HepG2 (cell line): ENCODE data around the gene DNAJC7. TPM values are rescaled to one million over a fixed set of nuclear protein-coding genes. Genes with fewer than 3 reads are reported as not detected.
A peak's percentile ranks its signal among the peaks of the same experiment; 100 is the strongest.

ENCODE experiments used
- FOXJ3 ChIP-seq: sonication (generic); formaldehyde crosslinking; IDR thresholded peaks from 2 replicates; pipeline ENCODE4 v1.4.0; 2020; ENCODE audit warnings: missing genetic modification reagents, mild to moderate bottlenecking, borderline replicate concordance
- HOXA3 ChIP-seq: sonication (generic); formaldehyde crosslinking; IDR thresholded peaks from 2 replicates; pipeline ENCODE4 v1.5.0; 2020; ENCODE audit warnings: missing genetic modification reagents
- HOXA5 ChIP-seq: sonication (generic); formaldehyde crosslinking; IDR thresholded peaks from 2 replicates; pipeline ENCODE4 v1.4.0; 2020; ENCODE audit warnings: missing genetic modification reagents
- KDM2A ChIP-seq: sonication (generic); formaldehyde crosslinking; IDR thresholded peaks from 2 replicates; pipeline ENCODE4 v1.4.0; 2020; ENCODE audit warnings: low read depth, missing genetic modification reagents, borderline replicate concordance
- NFKBIZ ChIP-seq: IDR thresholded peaks from 2 replicates; pipeline ENCODE4 v1.6.1; 2018; ENCODE audit warnings: missing genetic modification reagents, missing compliant biosample characterization
- PPARG ChIP-seq: conservative IDR thresholded peaks from 2 replicates; pipeline ENCODE4 v1.6.1; 2016; ENCODE audit warnings: missing biosample characterization, missing genetic modification reagents
- RARA ChIP-seq: IDR thresholded peaks from 2 replicates; pipeline ENCODE4 v1.6.1; 2016; ENCODE audit warnings: missing genetic modification reagents, missing compliant biosample characterization
- REPIN1 ChIP-seq: sonication (generic); formaldehyde crosslinking; IDR thresholded peaks from 2 replicates; pipeline ENCODE4 v1.8.0; 2022; ENCODE audit warnings: missing genetic modification reagents, low read depth, mild to moderate bottlenecking, borderline replicate concordance
- RFXAP ChIP-seq: sonication (generic); formaldehyde crosslinking; IDR thresholded peaks from 2 replicates; pipeline ENCODE4 v1.4.0; 2020; ENCODE audit warnings: missing genetic modification reagents, borderline replicate concordance
- SKI ChIP-seq: fragments of 450-650 bp; IDR thresholded peaks from one replicate; pipeline ENCODE4 v1.6.1; 2018; ENCODE audit warnings: mild to moderate bottlenecking; ENCODE audit not compliant: partially characterized antibody
- SOX6 ChIP-seq, 2 experiments: fragments of 450-650 bp in 1 of 2; sonication (generic) in 1 of 2; formaldehyde crosslinking in 1 of 2; IDR thresholded peaks; 2 replicates each; pipeline versions ENCODE4 v1.4.0 to v1.6.1; 2017 to 2020; ENCODE audit warnings: antibody characterized with exemption in 1 of 2, mild to moderate bottlenecking in 1 of 2, missing genetic modification reagents in 1 of 2
- SRF ChIP-seq: IDR thresholded peaks from 2 replicates; pipeline ENCODE4 v1.6.1; 2011; ENCODE audit warnings: mild to moderate bottlenecking, low read depth, low read length, moderate library complexity
- STAG1 ChIP-seq: sonication (generic); formaldehyde crosslinking; IDR thresholded peaks from 2 replicates; pipeline ENCODE4 v1.4.0; 2020; ENCODE audit warnings: missing genetic modification reagents
- UBTF ChIP-seq: sonication (generic); formaldehyde crosslinking; IDR thresholded peaks from 2 replicates; pipeline ENCODE4 v1.4.0; 2020; ENCODE audit warnings: mild to moderate bottlenecking, missing genetic modification reagents
- ZMYM3 ChIP-seq: sonication (generic); formaldehyde crosslinking; IDR thresholded peaks from 2 replicates; pipeline ENCODE4 v1.5.1; 2020; ENCODE audit warnings: mild to moderate bottlenecking, missing genetic modification reagents
- ZNF337 ChIP-seq: sonication (generic); formaldehyde crosslinking; IDR thresholded peaks from 2 replicates; pipeline ENCODE4 v1.5.1; 2020; ENCODE audit warnings: missing genetic modification reagents, low read depth, mild to moderate bottlenecking, borderline replicate concordance
- ZNF546 ChIP-seq: sonication (generic); formaldehyde crosslinking; conservative IDR thresholded peaks from 2 replicates; pipeline ENCODE4 v1.8.1; 2023; ENCODE audit warnings: mild to moderate bottlenecking, missing genetic modification reagents
- ZNF556 ChIP-seq: sonication (generic); formaldehyde crosslinking; IDR thresholded peaks from 2 replicates; pipeline ENCODE4 v1.4.0; 2020; ENCODE audit warnings: mild to moderate bottlenecking, missing genetic modification reagents, borderline replicate concordance
- ZNF7 ChIP-seq: IDR thresholded peaks from 2 replicates; pipeline ENCODE4 v1.6.1; 2016; ENCODE audit warnings: missing biosample characterization, missing genetic modification reagents
- ZNF747 ChIP-seq: sonication (generic); formaldehyde crosslinking; IDR thresholded peaks from 2 replicates; pipeline ENCODE4 v1.8.1; 2023; ENCODE audit warnings: missing genetic modification reagents, mild to moderate bottlenecking, borderline replicate concordance
- ZNF766 ChIP-seq: sonication (generic); formaldehyde crosslinking; IDR thresholded peaks from 2 replicates; pipeline ENCODE4 v1.5.0; 2020; ENCODE audit warnings: missing genetic modification reagents, borderline replicate concordance
- ZNF772 ChIP-seq: sonication (generic); formaldehyde crosslinking; IDR thresholded peaks from 2 replicates; pipeline ENCODE4 v1.5.0; 2020; ENCODE audit warnings: mild to moderate bottlenecking, missing genetic modification reagents
- polyA plus RNA-seq, 8 experiments: library from polyadenylated mRNA; depleted of rRNA in 3 of 8; stranded (reverse) in 7 of 8; unstranded in 1 of 8; fragments of >200 nt; fragmentation: Illumina TruSeq in 4 of 8; extraction: Trizol in 4 of 8; gene quantifications; 2 replicates each; pipeline versions ENCODE4 v1.2.1 to v1.2.3, GENCODE V29; 2011 to 2016; ENCODE audit warnings: low read depth in 4 of 8, missing spikeins in 1 of 8, mixed read lengths in 1 of 8; ENCODE audit not compliant: insufficient read depth in 1 of 8
- total RNA-seq, 5 experiments: library from RNA; depleted of rRNA; stranded (reverse); fragments of >200 nt; fragmentation: Illumina TruSeq; extraction: Trizol; gene quantifications; 2 replicates each; pipeline ENCODE4 v1.2.3, GENCODE V29; 2016; ENCODE audit warnings: low read depth in 1 of 5
- TF ChIP-seq, protein P1 (sequence below): sonication (generic); formaldehyde crosslinking; IDR thresholded peaks from 2 replicates; pipeline ENCODE4 v1.4.0; 2020; ENCODE audit warnings: mild to moderate bottlenecking, missing genetic modification reagents, borderline replicate concordance

The DNAJC7 gene
- total and polyA plus RNA-seq, 2 of the 13 experiments (the other 11 are each of a cell fraction or from before 2014, with no cell fraction given), result 47.7 to 132 TPM

DNA sequence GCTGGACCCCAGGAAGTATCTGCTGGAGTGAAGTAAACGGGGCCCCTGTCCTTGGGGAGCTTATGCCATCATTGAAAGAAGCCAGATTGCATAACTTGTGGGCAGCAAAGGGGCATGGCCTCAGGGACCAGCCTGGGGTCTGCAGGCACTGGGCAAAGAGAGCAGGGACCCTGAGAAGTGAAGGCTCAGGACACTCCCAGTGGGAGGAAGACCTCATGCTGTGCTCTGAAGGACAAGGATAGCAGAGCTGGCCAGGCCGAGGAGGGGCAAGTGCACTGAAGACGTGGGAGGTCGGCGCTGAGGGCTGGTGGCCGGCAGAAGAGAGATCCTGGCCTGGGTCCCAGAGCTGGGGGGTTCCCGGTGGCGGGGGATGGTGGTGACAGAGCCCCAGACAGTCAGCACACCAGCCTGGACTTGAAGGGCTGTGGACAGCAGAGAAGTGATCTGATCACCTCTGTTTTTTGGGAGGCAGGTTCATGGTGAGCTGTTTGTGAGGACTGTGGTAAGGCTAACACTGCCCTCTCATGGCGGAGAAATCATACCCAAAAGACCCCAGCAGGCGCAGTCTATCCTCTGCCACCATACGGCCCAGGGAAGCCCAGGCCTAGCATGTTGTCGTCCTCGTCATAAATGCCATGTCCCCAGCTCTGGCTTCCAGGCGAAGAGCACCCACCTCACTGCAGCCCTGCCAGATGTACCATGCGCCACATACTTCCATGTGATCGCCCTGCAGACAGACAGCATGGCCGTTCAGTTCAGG is 57.7 kb downstream of the DNAJC7 start (continued):
- peak; percentile 78 for TF ChIP-seq UBTF (CRISPR knock-in tag)
- peak; percentile 51; the same call in 1 of the 2 replicates for TF ChIP-seq ZNF7 (CRISPR knock-in tag)
- TF ChIP-seq STAG1 (CRISPR knock-in tag), result peak; percentile 90
- TF ChIP-seq ZNF337 (CRISPR knock-in tag), result 0 out of 2 replicates have a peak, but pooled peaks have one; percentile 52
- peak; percentile 48; the same call in 1 of the 2 replicates for TF ChIP-seq NFKBIZ (CRISPR knock-in tag)
- peak; percentile 65; the same call in 1 of the 2 replicates for TF ChIP-seq ZNF546 (CRISPR knock-in tag)
- peak; percentile 89 for TF ChIP-seq REPIN1 (CRISPR knock-in tag)
- TF ChIP-seq SRF, result no peak
- TF ChIP-seq ZNF556 (CRISPR knock-in tag), result peak; percentile 55; the same call in 1 of the 2 replicates
- peak; percentile 95 for TF ChIP-seq ZNF772 (CRISPR knock-in tag)
- TF ChIP-seq ZMYM3 (CRISPR knock-in tag), result no peak
- 0 out of 2 replicates have a peak, but pooled peaks have one; percentile 39 for TF ChIP-seq ZNF766 (CRISPR knock-in tag)
- TF ChIP-seq, protein P1, sequence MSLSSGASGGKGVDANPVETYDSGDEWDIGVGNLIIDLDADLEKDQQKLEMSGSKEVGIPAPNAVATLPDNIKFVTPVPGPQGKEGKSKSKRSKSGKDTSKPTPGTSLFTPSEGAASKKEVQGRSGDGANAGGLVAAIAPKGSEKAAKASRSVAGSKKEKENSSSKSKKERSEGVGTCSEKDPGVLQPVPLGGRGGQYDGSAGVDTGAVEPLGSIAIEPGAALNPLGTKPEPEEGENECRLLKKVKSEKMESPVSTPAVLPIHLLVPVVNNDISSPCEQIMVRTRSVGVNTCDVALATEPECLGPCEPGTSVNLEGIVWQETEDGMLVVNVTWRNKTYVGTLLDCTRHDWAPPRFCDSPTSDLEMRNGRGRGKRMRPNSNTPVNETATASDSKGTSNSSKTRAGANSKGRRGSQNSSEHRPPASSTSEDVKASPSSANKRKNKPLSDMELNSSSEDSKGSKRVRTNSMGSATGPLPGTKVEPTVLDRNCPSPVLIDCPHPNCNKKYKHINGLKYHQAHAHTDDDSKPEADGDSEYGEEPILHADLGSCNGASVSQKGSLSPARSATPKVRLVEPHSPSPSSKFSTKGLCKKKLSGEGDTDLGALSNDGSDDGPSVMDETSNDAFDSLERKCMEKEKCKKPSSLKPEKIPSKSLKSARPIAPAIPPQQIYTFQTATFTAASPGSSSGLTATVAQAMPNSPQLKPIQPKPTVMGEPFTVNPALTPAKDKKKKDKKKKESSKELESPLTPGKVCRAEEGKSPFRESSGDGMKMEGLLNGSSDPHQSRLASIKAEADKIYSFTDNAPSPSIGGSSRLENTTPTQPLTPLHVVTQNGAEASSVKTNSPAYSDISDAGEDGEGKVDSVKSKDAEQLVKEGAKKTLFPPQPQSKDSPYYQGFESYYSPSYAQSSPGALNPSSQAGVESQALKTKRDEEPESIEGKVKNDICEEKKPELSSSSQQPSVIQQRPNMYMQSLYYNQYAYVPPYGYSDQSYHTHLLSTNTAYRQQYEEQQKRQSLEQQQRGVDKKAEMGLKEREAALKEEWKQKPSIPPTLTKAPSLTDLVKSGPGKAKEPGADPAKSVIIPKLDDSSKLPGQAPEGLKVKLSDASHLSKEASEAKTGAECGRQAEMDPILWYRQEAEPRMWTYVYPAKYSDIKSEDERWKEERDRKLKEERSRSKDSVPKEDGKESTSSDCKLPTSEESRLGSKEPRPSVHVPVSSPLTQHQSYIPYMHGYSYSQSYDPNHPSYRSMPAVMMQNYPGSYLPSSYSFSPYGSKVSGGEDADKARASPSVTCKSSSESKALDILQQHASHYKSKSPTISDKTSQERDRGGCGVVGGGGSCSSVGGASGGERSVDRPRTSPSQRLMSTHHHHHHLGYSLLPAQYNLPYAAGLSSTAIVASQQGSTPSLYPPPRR, result peak; percentile 62
- peak; percentile 73 for TF ChIP-seq HOXA3 (CRISPR knock-in tag)
- no peak; the same call in 1 of the 2 replicates for TF ChIP-seq PPARG (CRISPR knock-in tag)
- peak; percentile 35; the same call in 1 of the 2 replicates for TF ChIP-seq KDM2A
- TF ChIP-seq SOX6 (IDR thresholded peaks at IDR 0.05), result no peak
- peak; percentile 69 for TF ChIP-seq SOX6 (CRISPR knock-in tag; IDR thresholded peaks at IDR 0.05)
- peak; percentile 60; the same call in 1 of the 2 replicates for TF ChIP-seq HOXA5
- peak; percentile 57 for TF ChIP-seq RARA
- TF ChIP-seq ZNF747 (CRISPR knock-in tag), result peak; percentile 57; the same call in 1 of the 2 replicates
- TF ChIP-seq SKI, result no peak
- peak; percentile 32; the same call in 1 of the 2 replicates for TF ChIP-seq RFXAP (CRISPR knock-in tag)
- peak; percentile 30; the same call in 1 of the 2 replicates for TF ChIP-seq FOXJ3 (CRISPR knock-in tag)
